ENCODE data around the gene NSMCE1.
"Not testable (repeated sequence)": the region's sequence is repeated elsewhere in the genome, so short reads cannot be mapped to it uniquely, and the experiment has no call there.

Gene NSMCE1

GRCh38 chr16:27203507-27204311, 64.9 kb downstream of the NSMCE1 start, which contains the start of gene KDM8:
Gene KDM8 (plus strand): TSS chr16:27203526. CDS start chr16:27210124, 6,598 bp downstream.
- ATAC-seq (ENCODE audit: insufficient read depth, low read depth) = peak; percentile 84

GRCh38 chr16:27202923-27203506, 65.6 kb downstream of the NSMCE1 start:
- H3K9me3 ChIP-seq (ENCODE audit: insufficient read depth, low read length, severe bottlenecking) = no peaks in the 10 kb centered on the region
- H2AFZ ChIP-seq (ENCODE audit: low read depth, low read length) = peak overlapping the region; percentile 78
- H3K27me3 ChIP-seq (ENCODE audit: insufficient read depth, low read length, poor library complexity) = no peaks in the 10 kb centered on the region
- H4K20me1 ChIP-seq (ENCODE audit: insufficient read depth, low read length) = no peaks in the 10 kb centered on the region
- peaks cover 50% of the 10 kb centered on the region for H3K4me1 ChIP-seq (ENCODE audit: insufficient read depth, low read length)
- TF ChIP-seq CTCF (IDR thresholded peaks at IDR 0.05; ENCODE audit: borderline replicate concordance, extremely low read depth, low read length, poor library complexity, severe bottlenecking) (no peak), EZH2 (IDR thresholded peaks at IDR 0.05; ENCODE audit: borderline replicate concordance, low read depth, low read length, severe bottlenecking) (no peak)
- ATAC-seq (ENCODE audit: insufficient read depth, low read depth) = peak; percentile 66
- H3K4me3 ChIP-seq (ENCODE audit: low read depth in 1 of 2, low read length in 2 of 2) = peak overlapping the region; percentile 18 to 81
- H3K4me2 ChIP-seq (ENCODE audit: insufficient read depth, low read length) = peak overlapping the region; percentile 79
- DNase-seq = peak; percentile 95
- H3K36me3 ChIP-seq (ENCODE audit: insufficient read depth, low read length) = peaks cover 6% of the 10 kb centered on the region; the same call in 1 of the 2 replicates
- H3K9ac ChIP-seq (ENCODE audit: low read depth, low read length) = peak overlapping the region; percentile 95
- peak overlapping the region; percentile 94 for H3K27ac ChIP-seq (ENCODE audit: low read length)
- peaks cover 27% of the 10 kb centered on the region for H3K79me2 ChIP-seq (ENCODE audit: insufficient read depth, low read length)

More at GRCh38 chr16:27203507-27204311, 64.9 kb downstream of the NSMCE1 start, which contains the start of gene KDM8:
- no peaks in the 10 kb centered on the region for H4K20me1 ChIP-seq (ENCODE audit: insufficient read depth, low read length)
- peak within 1 kb of the TSS; percentile 84 for H2AFZ ChIP-seq (ENCODE audit: low read depth, low read length)
- H3K36me3 ChIP-seq (ENCODE audit: insufficient read depth, low read length) = peaks cover 6% of the 10 kb centered on the region; the same call in 1 of the 2 replicates
- peak within 1 kb of the TSS; percentile 89 for H3K4me2 ChIP-seq (ENCODE audit: insufficient read depth, low read length)
- DNase-seq = peak; percentile 100
- H3K4me1 ChIP-seq (ENCODE audit: insufficient read depth, low read length) = peaks cover 46% of the 10 kb centered on the region
- peak within 1 kb of the TSS; percentile 95 for H3K9ac ChIP-seq (ENCODE audit: low read depth, low read length)
- H3K27me3 ChIP-seq (ENCODE audit: insufficient read depth, low read length, poor library complexity) = no peaks in the 10 kb centered on the region
- peak within 1 kb of the TSS; percentile 60 to 81 for H3K4me3 ChIP-seq (ENCODE audit: low read depth in 1 of 2, low read length in 2 of 2)
- H3K27ac ChIP-seq (ENCODE audit: low read length) = peak within 1 kb of the TSS; percentile 97
- H3K79me2 ChIP-seq (ENCODE audit: insufficient read depth, low read length) = peaks cover 27% of the 10 kb centered on the region
- no peak for TF ChIP-seq EZH2 (IDR thresholded peaks at IDR 0.05; ENCODE audit: borderline replicate concordance, low read depth, low read length, severe bottlenecking)
- no peak for TF ChIP-seq CTCF (IDR thresholded peaks at IDR 0.05; ENCODE audit: borderline replicate concordance, extremely low read depth, low read length, poor library complexity, severe bottlenecking)
- no peaks in the 10 kb centered on the region for H3K9me3 ChIP-seq (ENCODE audit: insufficient read depth, low read length, severe bottlenecking)

- not testable (repeated sequence) for H3K36me3 ChIP-seq (ENCODE audit: insufficient read depth, low read length); H3K9ac ChIP-seq (ENCODE audit: low read depth, low read length); DNase-seq; H3K4me2 ChIP-seq (ENCODE audit: insufficient read depth, low read length); H2AFZ ChIP-seq (ENCODE audit: low read depth, low read length); H3K9me3 ChIP-seq (ENCODE audit: insufficient read depth, low read length, severe bottlenecking); ATAC-seq (ENCODE audit: insufficient read depth, low read depth); H4K20me1 ChIP-seq (ENCODE audit: insufficient read depth, low read length); H3K4me3 ChIP-seq (ENCODE audit: low read depth in 1 of 2, low read length in 2 of 2); H3K27me3 ChIP-seq (ENCODE audit: insufficient read depth, low read length, poor library complexity)
- H3K79me2 ChIP-seq (ENCODE audit: insufficient read depth, low read length) = peaks cover 26% of the 10 kb centered on the region
- H3K4me1 ChIP-seq (ENCODE audit: insufficient read depth, low read length) = peaks cover 52% of the 10 kb centered on the region
- H3K27ac ChIP-seq (ENCODE audit: low read length) = peak overlapping the region; percentile 55
Observed at GRCh38 chr16:27200914-27201313, 67.7 kb downstream of the NSMCE1 start.

GRCh38 chr16:27199736-27200135, 68.8 kb downstream of the NSMCE1 start:
- H3K36me3 ChIP-seq (ENCODE audit: insufficient read depth, low read length) = peaks cover 3% of the 10 kb centered on the region; the same call in 1 of the 2 replicates
- H3K9me3 ChIP-seq (ENCODE audit: insufficient read depth, low read length, severe bottlenecking) = no peaks in the 10 kb centered on the region
- H3K27ac ChIP-seq (ENCODE audit: low read length) = peak overlapping the region; percentile 96
- peak; percentile 69 for DNase-seq
- H3K79me2 ChIP-seq (ENCODE audit: insufficient read depth, low read length) = peaks cover 14% of the 10 kb centered on the region
- TF ChIP-seq EZH2 (IDR thresholded peaks at IDR 0.05; ENCODE audit: borderline replicate concordance, low read depth, low read length, severe bottlenecking) = no peak
- TF ChIP-seq CTCF (IDR thresholded peaks at IDR 0.05; ENCODE audit: borderline replicate concordance, extremely low read depth, low read length, poor library complexity, severe bottlenecking) = no peak
- H3K4me3 ChIP-seq (ENCODE audit: low read depth in 1 of 2, low read length in 2 of 2) = 0 out of 4 replicates have a peak overlapping the region, but pooled peaks of 1 of the 2 experiments have one; percentile 9
- peak overlapping the region; percentile 71 for H2AFZ ChIP-seq (ENCODE audit: low read depth, low read length)
- peak; percentile 52 for ATAC-seq (ENCODE audit: insufficient read depth, low read depth)
- H3K9ac ChIP-seq (ENCODE audit: low read depth, low read length) = peak overlapping the region; percentile 50
- H4K20me1 ChIP-seq (ENCODE audit: insufficient read depth, low read length) = no peaks in the 10 kb centered on the region
- peak overlapping the region; percentile 47 for H3K4me2 ChIP-seq (ENCODE audit: insufficient read depth, low read length)
- no peaks in the 10 kb centered on the region for H3K27me3 ChIP-seq (ENCODE audit: insufficient read depth, low read length, poor library complexity)
- peaks cover 45% of the 10 kb centered on the region for H3K4me1 ChIP-seq (ENCODE audit: insufficient read depth, low read length)
